Fibroblast of peridontal ligament (primary cell): ENCODE measurements around the gene ZSCAN2.
"Not testable (repeated sequence)": the region's sequence is repeated elsewhere in the genome, so short reads cannot be mapped to it uniquely, and the experiment has no call there.

Source experiments
- DNase-seq: peaks from one replicate; pipeline ENCODE4 v3.0.0-alpha.2; 2010; ENCODE audit errors: extremely low read depth

The ZSCAN2 gene

GRCh38 chr15:84634228-84634837, 33.5 kb downstream of the ZSCAN2 start:
- DNase-seq: peak; percentile 22

- peak; percentile 19 for DNase-seq
These were observed 37.3 kb downstream of the ZSCAN2 start for GRCh38 chr15:84638103-84638502.

GRCh38 chr15:84641871-84642270, 41.1 kb downstream of the ZSCAN2 start:
- not testable (repeated sequence) for DNase-seq

GRCh38 chr15:84642640-84643039, 41.8 kb downstream of the ZSCAN2 start:
- DNase-seq: not testable (repeated sequence)

- DNase-seq: no peak
These were observed 43.0 kb downstream of the ZSCAN2 start for GRCh38 chr15:84643838-84644237.

- DNase-seq: no peak
These were observed 44.7 kb downstream of the ZSCAN2 start for GRCh38 chr15:84645496-84645895.

GRCh38 chr15:84645997-84646396, 45.2 kb downstream of the ZSCAN2 start:
- DNase-seq: no peak

- no peak for DNase-seq
These were observed 46.9 kb downstream of the ZSCAN2 start for GRCh38 chr15:84647726-84648125.

GRCh38 chr15:84648539-84648938, 47.7 kb downstream of the ZSCAN2 start:
- DNase-seq: no peak

GRCh38 chr15:84649706-84650105, 48.9 kb downstream of the ZSCAN2 start:
- peak; percentile 42 for DNase-seq

GRCh38 chr15:84653584-84653909, 52.7 kb downstream of the ZSCAN2 start:
- DNase-seq: no peak

GRCh38 chr15:84653910-84654688, 53.3 kb downstream of the ZSCAN2 start, which contains the start of gene WDR73:
WDR73 (minus strand) TSS chr15:84654283; CDS start chr15:84654274, 9 bp downstream.
- DNase-seq: peak; percentile 90

- peak; percentile 80 for DNase-seq
These were observed 54.1 kb downstream of the ZSCAN2 start for GRCh38 chr15:84654689-84655453.

- no peak for DNase-seq
These were observed 56.2 kb downstream of the ZSCAN2 start for GRCh38 chr15:84656972-84657371.

GRCh38 chr15:84657748-84658079, 56.9 kb downstream of the ZSCAN2 start:
- DNase-seq: no peak

GRCh38 chr15:84658080-84658787, 57.4 kb downstream of the ZSCAN2 start, which contains the start of gene NMB:
NMB (minus strand) TSS chr15:84658199; CDS start chr15:84658152, 47 bp downstream.
- peak; percentile 51 for DNase-seq

GRCh38 chr15:84658788-84659411, 58.1 kb downstream of the ZSCAN2 start:
- no peak for DNase-seq

GRCh38 chr15:84659904-84660781, 59.3 kb downstream of the ZSCAN2 start:
- DNase-seq: no peak

- DNase-seq: no peak
These were observed 60.2 kb downstream of the ZSCAN2 start for GRCh38 chr15:84661001-84661400.

GRCh38 chr15:84666373-84666772, 65.6 kb downstream of the ZSCAN2 start:
- DNase-seq: no peak
